HUES64 (cell line): Measurements from ENCODE around the gene NCK2.
"Not testable (repeated sequence)": the region's sequence is repeated elsewhere in the genome, so short reads cannot be mapped to it uniquely, and the experiment has no call there.

ENCODE experiments used
- H3K27ac ChIP-seq: 2 replicates; pipeline ENCODE4 v1.7.0; 2013; ENCODE audit warnings: low read depth, low read length, inconsistent platforms
- H3K27me3 ChIP-seq: 2 replicates; pipeline ENCODE4 v1.6.1; 2013; ENCODE audit warnings: mild to moderate bottlenecking, low read length; ENCODE audit not compliant: insufficient read depth
- H3K36me3 ChIP-seq: 2 replicates; pipeline ENCODE4 v1.6.1; 2013; ENCODE audit warnings: mild to moderate bottlenecking, low read length; ENCODE audit not compliant: insufficient read depth
- H3K4me1 ChIP-seq: 2 replicates; pipeline ENCODE4 v1.6.1; 2013; ENCODE audit warnings: mild to moderate bottlenecking, low read length, moderate library complexity; ENCODE audit not compliant: insufficient read depth
- H3K4me3 ChIP-seq: 2 replicates; pipeline ENCODE4 v1.5.1; 2013; ENCODE audit warnings: mild to moderate bottlenecking, low read length, moderate library complexity
- H3K9ac ChIP-seq: 2 replicates; pipeline ENCODE4 v1.6.1; 2013; ENCODE audit warnings: mild to moderate bottlenecking, low read depth, low read length
- H3K9me3 ChIP-seq: 2 replicates; pipeline ENCODE4 v1.6.1; 2013; ENCODE audit warnings: low read depth, low read length; ENCODE audit not compliant: insufficient read depth
- WGBS: fragments of 150-250, 120-280 bp; methylation state at CpG from one replicate; pipeline ENCODE4 v1.1.7; 2013; ENCODE audit warnings: missing lambda C conversion rate; 5-methylcytosine and 5-hydroxymethylcytosine counted together

The NCK2 gene

DNA sequence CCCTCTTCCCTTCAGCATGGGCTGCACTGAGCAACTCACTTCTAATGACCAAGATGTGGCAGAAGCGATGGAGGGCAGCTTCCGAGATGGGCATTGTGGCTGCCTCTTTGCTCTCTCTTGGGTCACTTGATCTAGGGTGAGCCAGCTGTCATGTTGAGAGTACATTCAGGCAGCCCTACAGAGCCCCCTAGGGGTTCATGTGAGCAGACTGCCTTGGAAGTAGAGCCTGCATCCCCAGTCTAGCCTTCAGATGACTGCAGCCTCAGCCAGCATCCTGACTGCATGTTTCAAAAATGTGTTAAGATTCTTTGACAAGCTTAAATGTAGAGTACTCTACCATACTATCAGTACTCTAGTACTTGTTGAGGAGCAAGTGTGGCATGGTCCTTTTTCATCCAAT, 143.9 kb downstream of the NCK2 start:
- whole genome bisulfite sequencing: 96% methylated on average over 2 of the region's 2 CpGs
- Histone ChIP-seq H3K27ac (no peak overlapping the region), H3K4me1 (peaks cover 11% of the 10 kb centered on the region; the same call in 1 of the 2 replicates), H3K9me3 (peaks cover 3% of the 10 kb centered on the region; the same call in 1 of the 2 replicates), H3K9ac (no peak overlapping the region), H3K27me3 (no peaks in the 10 kb centered on the region), H3K4me3 (no peak overlapping the region), H3K36me3 (peaks cover 9% of the 10 kb centered on the region)

DNA sequence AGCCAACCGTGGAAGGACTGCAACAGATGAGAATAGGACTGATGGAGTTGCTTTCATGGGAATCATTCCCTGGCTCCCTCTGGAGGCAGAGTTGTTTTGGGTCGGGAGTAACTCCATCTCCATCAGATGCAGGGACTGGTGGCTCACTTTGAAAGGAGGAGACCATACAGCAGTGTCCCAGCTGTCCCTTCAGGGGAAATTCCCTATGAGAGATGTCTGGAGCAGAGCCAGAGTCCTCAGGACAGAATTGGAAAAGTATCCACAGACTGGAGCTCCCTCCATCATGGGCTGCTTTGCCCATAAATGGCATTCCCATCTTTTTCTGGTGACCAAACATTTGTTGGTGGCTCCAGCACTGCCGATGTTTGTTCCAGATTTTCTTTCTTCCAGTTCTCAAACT, 144.3 kb downstream of the NCK2 start:
- Histone ChIP-seq H3K4me3 (no peak overlapping the region), H3K36me3 (peaks cover 14% of the 10 kb centered on the region)

DNA sequence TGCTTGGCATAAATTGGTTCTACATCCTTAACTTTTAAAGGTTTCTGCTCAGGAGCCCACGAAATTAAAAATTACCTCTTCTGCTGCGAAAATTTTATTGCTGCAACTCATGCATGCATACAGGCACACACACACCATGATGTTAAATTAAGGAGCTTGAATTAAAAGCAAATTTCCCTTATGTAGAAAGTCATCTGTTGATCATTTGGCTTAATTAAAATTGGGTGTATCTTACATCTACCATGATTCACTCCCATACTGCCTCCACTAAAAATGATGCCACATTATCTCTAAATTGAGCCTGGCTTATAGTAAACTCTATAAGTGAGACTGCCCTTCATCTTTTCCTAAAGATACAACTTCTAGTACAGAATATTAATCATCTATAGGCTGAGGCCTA, 145.4 kb downstream of the NCK2 start:
- Histone ChIP-seq H3K4me3 (no peak overlapping the region), H3K36me3 (peaks cover 18% of the 10 kb centered on the region), H3K27ac (no peak overlapping the region), H3K27me3 (no peaks in the 10 kb centered on the region), H3K9ac (no peak overlapping the region), H3K4me1 (peaks cover 11% of the 10 kb centered on the region; the same call in 1 of the 2 replicates), H3K9me3 (peaks cover 3% of the 10 kb centered on the region; the same call in 1 of the 2 replicates)
- 64% methylated on average over 2 of the region's 2 CpGs for WGBS

More for the DNA sequence above, 144.3 kb downstream of the NCK2 start:
- H3K27ac ChIP-seq: no peak overlapping the region
- WGBS: 82% methylated on average over 3 of the region's 3 CpGs
- H3K9me3 ChIP-seq: peaks cover 3% of the 10 kb centered on the region; the same call in 1 of the 2 replicates
- no peak overlapping the region for H3K9ac ChIP-seq
- H3K4me1 ChIP-seq: peaks cover 11% of the 10 kb centered on the region; the same call in 1 of the 2 replicates
- no peaks in the 10 kb centered on the region for H3K27me3 ChIP-seq

DNA sequence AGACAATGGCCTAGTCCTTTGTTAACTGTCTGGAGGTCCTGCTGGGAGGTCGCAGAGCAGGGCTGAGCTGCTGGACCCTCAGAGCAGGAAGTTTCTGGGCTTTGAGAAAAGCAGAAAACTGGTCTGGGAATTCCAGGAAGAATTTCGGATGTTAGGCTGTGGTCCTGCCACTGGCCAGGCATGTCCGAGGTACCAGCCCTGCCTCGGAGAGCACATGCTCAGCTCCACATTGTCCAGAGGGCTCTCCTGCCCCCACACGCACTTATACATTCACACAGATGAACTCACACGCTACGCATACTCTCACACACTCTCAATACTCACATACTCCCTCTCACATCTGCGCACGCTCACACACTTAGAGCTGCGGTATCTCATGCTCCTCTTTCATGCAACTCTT, 146.1 kb downstream of the NCK2 start:
- Histone ChIP-seq H3K36me3 (peaks cover 18% of the 10 kb centered on the region), H3K9me3 (peaks cover 3% of the 10 kb centered on the region; the same call in 1 of the 2 replicates), H3K4me3 (no peak overlapping the region), H3K9ac (no peak overlapping the region), H3K4me1 (peaks cover 5% of the 10 kb centered on the region; the same call in 1 of the 2 replicates), H3K27me3 (no peaks in the 10 kb centered on the region), H3K27ac (no peak overlapping the region)
- 90% methylated on average over 10 of the region's 10 CpGs for WGBS

DNA sequence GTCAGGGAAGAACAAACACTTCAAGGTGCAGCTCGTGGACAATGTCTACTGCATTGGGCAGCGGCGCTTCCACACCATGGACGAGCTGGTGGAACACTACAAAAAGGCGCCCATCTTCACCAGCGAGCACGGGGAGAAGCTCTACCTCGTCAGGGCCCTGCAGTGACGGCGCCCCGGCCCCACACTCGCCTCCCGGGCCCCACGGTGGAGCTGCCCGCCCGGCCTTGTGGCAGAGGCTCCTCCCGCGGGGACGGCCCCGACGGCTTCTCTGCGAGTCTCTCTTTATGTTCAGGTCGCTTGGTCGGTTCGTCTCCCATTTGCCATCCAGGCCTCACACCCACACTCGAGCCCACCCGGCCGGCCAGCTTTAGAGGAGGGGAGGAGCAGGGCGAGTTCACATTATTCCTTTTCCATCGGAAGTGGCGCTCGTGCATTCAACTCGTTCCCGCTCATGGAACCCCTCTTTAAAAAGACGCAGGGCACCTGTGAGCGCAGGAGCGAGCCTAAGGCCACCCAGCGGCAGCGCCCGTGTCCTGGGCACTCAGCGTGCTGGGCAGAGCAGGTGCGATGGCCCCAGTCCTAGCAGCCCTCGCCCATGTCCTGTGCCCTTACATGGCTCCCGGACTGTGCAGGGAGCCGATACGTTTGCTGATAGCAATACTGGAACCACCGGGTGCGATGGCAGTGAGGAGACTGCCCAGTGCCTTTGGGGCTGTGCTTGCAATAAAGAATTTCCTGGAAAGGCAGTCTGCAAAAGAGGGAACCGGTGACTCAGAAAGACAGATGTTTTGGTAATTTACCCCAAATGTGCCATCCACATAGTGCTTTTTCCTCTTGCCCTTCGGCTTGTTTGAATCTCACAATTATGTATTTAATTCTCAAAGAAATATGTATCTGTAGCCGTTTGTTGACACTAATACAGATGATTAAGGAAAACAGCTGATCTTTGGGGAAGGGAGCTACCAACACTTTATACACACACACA, 148.6 kb downstream of the NCK2 start:
- H3K4me1 ChIP-seq: peaks cover 5% of the 10 kb centered on the region; the same call in 1 of the 2 replicates
- 96% methylated on average over 49 of the region's 51 CpGs for WGBS
- H3K27me3 ChIP-seq: no peaks in the 10 kb centered on the region
- no peak overlapping the region for H3K4me3 ChIP-seq
- no peak overlapping the region for H3K27ac ChIP-seq
- no peak overlapping the region for H3K9ac ChIP-seq
- H3K36me3 ChIP-seq: peaks cover 18% of the 10 kb centered on the region
- peaks cover 7% of the 10 kb centered on the region; the same call in 1 of the 2 replicates for H3K9me3 ChIP-seq

- WGBS: 96% methylated on average over 12 of the region's 13 CpGs
- Histone ChIP-seq H3K27me3 (no peaks in the 10 kb centered on the region), H3K27ac (no peak overlapping the region), H3K4me1 (peaks cover 5% of the 10 kb centered on the region; the same call in 1 of the 2 replicates), H3K9me3 (peaks cover 4% of the 10 kb centered on the region; the same call in 1 of the 2 replicates), H3K36me3 (peaks cover 15% of the 10 kb centered on the region), H3K9ac (no peak overlapping the region), H3K4me3 (no peak overlapping the region)
Measured at GRCh38 chr2:105894327-105894944, 149.7 kb downstream of the NCK2 start.

- peaks cover 15% of the 10 kb centered on the region for H3K36me3 ChIP-seq
- no peak overlapping the region for H3K9ac ChIP-seq
- H3K27me3 ChIP-seq: no peaks in the 10 kb centered on the region
- 92% methylated on average over 10 of the region's 10 CpGs for WGBS
- no peak overlapping the region for H3K27ac ChIP-seq
- H3K4me3 ChIP-seq: no peak overlapping the region
- peaks cover 4% of the 10 kb centered on the region; the same call in 1 of the 2 replicates for H3K9me3 ChIP-seq
- no peaks in the 10 kb centered on the region for H3K4me1 ChIP-seq
Measured at GRCh38 chr2:105895990-105896764, 151.5 kb downstream of the NCK2 start.

DNA sequence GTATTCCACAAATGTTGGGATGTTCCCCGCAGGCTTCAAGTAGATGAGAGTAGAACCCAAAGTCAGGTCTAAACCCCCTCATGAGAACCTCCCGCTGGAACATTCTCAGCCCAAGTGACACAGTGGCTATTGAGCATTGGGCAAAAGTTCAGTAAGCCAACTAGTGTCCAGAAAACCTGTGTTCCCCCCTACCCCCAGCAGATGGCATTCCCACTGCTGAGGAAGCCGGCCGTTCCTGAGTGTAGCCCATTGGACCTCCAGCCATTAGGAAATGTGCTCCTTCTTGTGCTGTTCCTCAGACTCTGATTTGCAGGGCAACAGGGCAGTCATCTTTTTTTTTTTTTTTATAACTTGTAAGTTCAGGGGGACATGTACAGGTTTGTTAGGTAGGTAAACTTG, 152.1 kb downstream of the NCK2 start:
- H3K9me3 ChIP-seq: peaks cover 4% of the 10 kb centered on the region; the same call in 1 of the 2 replicates
- H3K27ac ChIP-seq: no peak overlapping the region
- H3K27me3 ChIP-seq: no peaks in the 10 kb centered on the region

GRCh38 chr2:105897694-105898093, 153.0 kb downstream of the NCK2 start:
- not testable (repeated sequence) for H3K4me3 ChIP-seq, H3K27ac ChIP-seq, H3K27me3 ChIP-seq, H3K9ac ChIP-seq, H3K9me3 ChIP-seq, H3K4me1 ChIP-seq
- 100% methylated on average over 1 of the region's 1 CpG for WGBS
- H3K36me3 ChIP-seq: peaks cover 15% of the 10 kb centered on the region

More for the DNA sequence above, 152.1 kb downstream of the NCK2 start:
- H3K4me3 ChIP-seq: no peak overlapping the region
- 90% methylated on average over 4 of the region's 4 CpGs for WGBS
- peaks cover 15% of the 10 kb centered on the region for H3K36me3 ChIP-seq
- no peaks in the 10 kb centered on the region for H3K4me1 ChIP-seq
- H3K9ac ChIP-seq: no peak overlapping the region

DNA sequence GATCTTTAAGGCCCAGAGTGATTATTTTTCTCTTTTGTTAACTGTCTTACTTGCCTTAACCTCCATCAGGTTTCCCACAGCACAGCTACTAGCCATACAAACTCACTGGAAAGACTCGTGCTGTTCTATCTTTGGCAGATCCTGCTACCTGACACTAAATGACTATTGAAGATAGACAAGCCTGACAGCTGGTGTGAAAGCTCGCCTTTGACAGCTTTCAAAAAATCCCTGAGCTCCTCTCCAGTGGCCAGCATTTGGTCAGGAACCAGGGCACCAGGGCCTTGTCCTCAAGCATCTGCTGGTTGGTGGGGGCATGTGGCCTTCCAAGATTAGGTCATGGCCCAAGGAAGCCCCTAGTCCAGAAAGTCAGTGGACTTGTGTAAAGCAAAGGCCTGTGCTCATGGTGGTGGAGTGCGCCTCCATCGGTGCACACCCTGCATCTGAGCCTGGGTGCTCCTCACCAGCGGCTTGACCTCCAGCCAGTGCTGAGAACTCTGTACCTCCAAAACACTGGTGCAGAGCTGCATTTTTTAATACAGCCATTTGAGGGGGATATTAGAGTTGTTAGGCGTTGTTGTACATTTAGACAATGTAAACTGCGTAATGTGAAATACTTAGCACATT, 158.5 kb downstream of the NCK2 start:
- Histone ChIP-seq H3K4me3 (no peak overlapping the region), H3K36me3 (no peaks in the 10 kb centered on the region), H3K27ac (no peak overlapping the region), H3K4me1 (no peaks in the 10 kb centered on the region), H3K9me3 (no peaks in the 10 kb centered on the region), H3K9ac (no peak overlapping the region), H3K27me3 (no peaks in the 10 kb centered on the region)
- 96% methylated on average over 7 of the region's 7 CpGs for WGBS
